Activated T-cell treated with anti-CD3 and anti-CD28 coated beads, Interleukin-2, amount 50 U/mL, for 24 hours (primary cell): ENCODE measurements around the gene GSE1.

Experiments
- DNase-seq: peaks from one replicate; pipeline ENCODE4 v3.0.0-alpha.2; 2020
- H3K27ac Mint-ChIP-seq: 2 replicates; pipeline ENCODE4 v1.8.0; 2020; ENCODE audit warnings: mild to moderate bottlenecking, mixed read lengths
- H3K27me3 Mint-ChIP-seq: 2 replicates; pipeline ENCODE4 v1.8.0; 2020; ENCODE audit warnings: mixed read lengths
- H3K36me3 Mint-ChIP-seq: 2 replicates; pipeline ENCODE4 v1.8.0; 2020; ENCODE audit warnings: low read depth, mixed read lengths
- H3K4me1 Mint-ChIP-seq: 2 replicates; pipeline ENCODE4 v1.8.0; 2020; ENCODE audit warnings: low read depth, mixed read lengths
- H3K4me3 Mint-ChIP-seq: 2 replicates; pipeline ENCODE4 v1.8.0; 2020; ENCODE audit warnings: mild to moderate bottlenecking, moderate library complexity, mixed read lengths
- H3K9me3 Mint-ChIP-seq: 2 replicates; pipeline ENCODE4 v1.8.0; 2020; ENCODE audit warnings: mixed read lengths

Gene GSE1

DNA sequence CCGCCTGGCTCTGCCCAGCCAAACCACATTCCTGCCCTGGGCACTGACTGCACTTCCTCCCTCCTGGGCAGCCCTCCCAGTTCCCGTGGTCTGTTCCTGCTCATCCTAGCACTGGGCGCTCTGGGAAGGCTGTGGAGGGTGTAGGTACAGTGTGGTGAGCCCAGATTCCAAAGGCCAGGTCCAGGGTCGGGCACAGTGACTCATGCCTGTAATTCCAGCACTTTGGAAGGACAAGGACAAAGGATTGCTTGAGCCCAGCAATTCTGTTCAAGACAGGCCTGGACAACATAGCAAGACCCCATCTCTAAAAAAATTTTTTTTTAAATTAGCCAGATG lies 107.1 kb downstream of the GSE1 start:
- Mint-ChIP-seq H3K4me3 (no peak overlapping the region), H3K4me1 (peaks cover 6% of the 10 kb centered on the region), H3K9me3 (no peaks in the 10 kb centered on the region), H3K27ac (no peak overlapping the region), H3K27me3 (no peaks in the 10 kb centered on the region), H3K36me3 (no peaks in the 10 kb centered on the region)
- DNase-seq: no peak

DNA sequence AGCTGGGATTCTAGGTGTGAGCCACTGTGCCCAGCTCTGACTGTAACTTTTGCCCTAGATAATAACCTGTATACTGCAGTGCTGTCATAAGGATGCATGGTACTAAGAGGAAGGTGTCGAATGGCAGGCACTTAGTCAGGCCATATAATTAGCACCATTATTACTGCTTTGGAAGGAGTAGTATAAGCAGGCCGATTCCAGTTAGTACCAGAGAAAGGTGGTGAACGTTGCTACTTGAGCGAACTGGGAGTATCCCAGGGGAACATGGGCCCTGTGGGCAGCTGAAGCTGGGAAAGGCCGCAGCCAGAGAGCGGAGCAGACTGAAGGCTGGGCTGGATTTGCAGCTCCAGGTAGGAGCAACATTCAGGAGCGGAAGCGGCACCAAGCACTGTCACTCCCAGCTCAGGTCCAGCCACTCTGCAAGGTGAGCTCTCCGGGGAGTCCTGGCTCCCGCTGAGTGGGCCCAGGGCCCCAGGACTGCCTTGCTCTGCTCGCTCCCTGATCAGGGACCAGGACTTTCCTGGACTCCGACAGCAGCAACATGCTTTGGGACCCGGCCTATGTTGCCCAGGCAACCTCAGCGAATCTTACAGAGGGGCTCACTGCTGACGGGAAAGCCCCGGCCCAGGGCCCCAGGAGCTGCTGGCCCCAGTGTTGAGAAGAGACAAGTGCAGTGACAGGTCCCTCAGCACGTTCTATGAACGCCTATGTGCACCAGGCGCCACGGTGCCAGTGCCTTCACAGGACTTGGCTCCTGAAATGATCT lies 109.2 kb downstream of the GSE1 start:
- no peaks in the 10 kb centered on the region for H3K36me3 Mint-ChIP-seq
- H3K27me3 Mint-ChIP-seq: no peaks in the 10 kb centered on the region
- DNase-seq: no peak
- no peak overlapping the region for H3K27ac Mint-ChIP-seq
- H3K9me3 Mint-ChIP-seq: no peaks in the 10 kb centered on the region
- H3K4me1 Mint-ChIP-seq: peaks cover 2% of the 10 kb centered on the region
- H3K4me3 Mint-ChIP-seq: no peak overlapping the region

- Mint-ChIP-seq H3K4me3 (no peak overlapping the region), H3K9me3 (no peaks in the 10 kb centered on the region), H3K27ac (no peak overlapping the region), H3K36me3 (no peaks in the 10 kb centered on the region), H3K4me1 (no peaks in the 10 kb centered on the region), H3K27me3 (no peaks in the 10 kb centered on the region)
- DNase-seq: no peak
Observed at GRCh38 chr16:85724126-85724879, 111.2 kb downstream of the GSE1 start.

DNA sequence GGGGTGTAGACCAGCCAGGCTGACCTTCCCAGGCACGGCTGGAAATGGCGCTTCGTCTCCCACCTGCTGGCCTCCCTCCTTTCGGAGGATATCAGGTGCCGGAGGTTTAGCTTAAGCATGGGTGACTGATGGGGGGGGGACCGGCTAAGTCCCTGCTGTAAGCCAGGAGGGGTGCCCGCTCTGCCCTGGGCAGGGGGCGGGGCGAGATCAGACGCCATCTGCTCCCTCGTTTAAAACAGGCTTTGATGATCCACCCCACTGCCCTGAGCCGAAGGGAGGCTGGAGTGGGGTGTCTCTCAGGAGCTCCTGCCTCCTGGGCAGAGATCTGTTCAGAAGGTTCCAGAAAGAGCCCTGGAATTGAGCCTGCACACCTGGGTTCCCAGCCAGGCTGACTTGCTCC lies 111.8 kb downstream of the GSE1 start:
- no peaks in the 10 kb centered on the region for H3K4me1 Mint-ChIP-seq
- no peaks in the 10 kb centered on the region for H3K9me3 Mint-ChIP-seq
- no peak overlapping the region for H3K27ac Mint-ChIP-seq
- no peaks in the 10 kb centered on the region for H3K36me3 Mint-ChIP-seq
- no peak overlapping the region for H3K4me3 Mint-ChIP-seq
- no peaks in the 10 kb centered on the region for H3K27me3 Mint-ChIP-seq
- no peak for DNase-seq
